K562 (cell line): ENCODE data around the gene LMNA. TPM values are rescaled to one million over a fixed set of nuclear protein-coding genes. Genes with fewer than 3 reads are reported as not detected.

ENCODE experiments used
- CTBP1 ChIP-seq: fragments of 450-650 bp; IDR thresholded peaks from 2 replicates; pipeline ENCODE4 v1.6.1; 2016; ENCODE audit warnings: borderline replicate concordance
- ILF3 ChIP-seq: fragments of 450-650 bp; IDR thresholded peaks from 2 replicates; pipeline ENCODE4 v1.6.1; 2018; ENCODE audit warnings: antibody characterized with exemption, mild to moderate bottlenecking, moderate library complexity, borderline replicate concordance
- LCOR ChIP-seq: sonication (generic); formaldehyde crosslinking; IDR thresholded peaks from 2 replicates; pipeline ENCODE4 v1.8.0; 2022; ENCODE audit warnings: mild to moderate bottlenecking, missing genetic modification reagents
- MGA ChIP-seq: fragments of 450-650 bp; IDR thresholded peaks from 2 replicates; pipeline ENCODE4 v1.6.1; 2016; ENCODE audit warnings: mild to moderate bottlenecking, moderate library complexity
- MYNN ChIP-seq, 2 experiments: sonication (generic); formaldehyde crosslinking in 1 of 2; IDR thresholded peaks; 2 replicates each; pipeline versions ENCODE4 v1.5.0 to v1.6.1; 2016 to 2020; ENCODE audit warnings: antibody characterized with exemption in 1 of 2, missing genetic modification reagents in 1 of 2
- SMARCE1 ChIP-seq: fragments of 450-650 bp; IDR thresholded peaks from 2 replicates; pipeline ENCODE4 v1.7.1; 2016; ENCODE audit warnings: mild to moderate bottlenecking
- SNAPC5 ChIP-seq: fragments of 250-450 bp; sonication (Bioruptor Pico); IDR thresholded peaks from 2 replicates; pipeline ENCODE4 v1.8.0; 2021; ENCODE audit warnings: moderate library complexity, mild to moderate bottlenecking, inconsistent platforms
- STAG1 ChIP-seq: sonication (generic); formaldehyde crosslinking; IDR thresholded peaks from 2 replicates; pipeline ENCODE4 v1.5.0; 2020; ENCODE audit warnings: missing genetic modification reagents, borderline replicate concordance
- ZNF655 ChIP-seq: fragments of 250-450 bp; sonication (Bioruptor Pico); IDR thresholded peaks from 2 replicates; pipeline ENCODE4 v1.5.0; 2021
- polyA plus RNA-seq, 8 experiments: library from polyadenylated mRNA; depleted of rRNA in 4 of 8; stranded (reverse) in 5 of 8; unstranded in 3 of 8; fragments of >200 nt; fragmentation: Nextera tagmentation in 2 of 8; fragmentation: Illumina TruSeq in 1 of 8; extraction: Ambion mirVana in 2 of 8; extraction: Trizol in 1 of 8; gene quantifications; 2 replicates each; pipeline versions ENCODE4 v1.2.1 to v1.2.3, GENCODE V29; 2011 to 2014; ENCODE audit warnings: inconsistent platforms in 1 of 8, missing spikeins in 1 of 8
- total RNA-seq, 7 experiments: library from RNA; depleted of rRNA in 6 of 7; stranded (reverse); fragments of >200 nt in 6 of 7; fragmentation: Illumina TruSeq in 2 of 7; extraction: Trizol in 2 of 7; gene quantifications; 2 replicates each; pipeline versions ENCODE4 v1.2.1 to v1.2.3, GENCODE V29; 2011 to 2021; ENCODE audit warnings: low replicate concordance in 1 of 7
- TF ChIP-seq, protein P1 (sequence below): fragments of 450-650 bp; IDR thresholded peaks from 2 replicates; pipeline ENCODE4 v1.6.1; 2016; ENCODE audit warnings: missing biosample characterization, missing genetic modification characterization
- TF ChIP-seq, protein P2 (sequence below): fragments of 450-650 bp; IDR thresholded peaks from 2 replicates; pipeline ENCODE4 v1.6.1; 2017; ENCODE audit warnings: mild to moderate bottlenecking, moderate library complexity

Gene LMNA
- total and polyA plus RNA-seq, 9 of the 15 experiments (the other 6 are each of a cell fraction or from before 2014, with no cell fraction given): 1.00 to 347 (median 88.2) TPM

DNA sequence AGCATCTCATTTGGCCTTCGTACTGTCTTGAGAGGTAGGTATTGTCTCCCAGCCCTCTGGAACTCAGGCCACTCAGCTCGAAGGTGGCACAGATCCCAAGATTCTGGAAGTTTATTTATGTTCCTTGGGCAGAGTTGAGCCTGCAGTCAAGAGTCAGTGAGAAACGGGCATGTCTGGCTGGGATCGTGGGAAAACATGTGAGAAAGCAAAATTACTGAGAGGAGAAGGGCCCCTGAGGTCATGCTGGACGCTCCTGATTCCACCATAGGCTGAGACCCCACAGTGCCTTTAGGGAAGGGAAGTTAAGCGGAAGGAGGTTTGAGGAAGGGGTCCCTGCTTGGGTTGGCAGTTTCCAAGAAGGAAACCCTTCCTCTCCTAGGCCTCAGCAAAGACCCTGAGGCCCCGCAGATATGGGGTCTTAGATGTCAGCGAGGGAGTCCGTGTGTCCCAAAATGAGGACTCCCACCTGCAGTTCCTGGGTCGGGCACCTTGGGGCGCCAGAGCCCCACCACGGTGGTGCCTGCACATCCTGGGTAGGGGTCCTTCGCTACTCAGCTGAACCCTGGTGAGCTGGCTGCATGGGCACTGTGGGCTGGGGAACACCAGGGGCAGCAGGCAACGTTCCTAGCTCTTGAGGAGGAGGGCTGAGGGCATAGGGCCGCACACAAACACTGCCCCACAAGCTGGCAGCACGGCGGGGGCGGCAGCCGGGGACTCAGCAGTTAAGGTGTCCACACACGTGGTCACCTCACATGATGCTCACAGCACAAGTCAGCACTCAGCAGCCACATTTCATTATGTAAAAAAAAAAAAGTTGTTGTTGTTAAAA lies 26.6 kb downstream of the LMNA start (continued):
- TF ChIP-seq, protein P1, sequence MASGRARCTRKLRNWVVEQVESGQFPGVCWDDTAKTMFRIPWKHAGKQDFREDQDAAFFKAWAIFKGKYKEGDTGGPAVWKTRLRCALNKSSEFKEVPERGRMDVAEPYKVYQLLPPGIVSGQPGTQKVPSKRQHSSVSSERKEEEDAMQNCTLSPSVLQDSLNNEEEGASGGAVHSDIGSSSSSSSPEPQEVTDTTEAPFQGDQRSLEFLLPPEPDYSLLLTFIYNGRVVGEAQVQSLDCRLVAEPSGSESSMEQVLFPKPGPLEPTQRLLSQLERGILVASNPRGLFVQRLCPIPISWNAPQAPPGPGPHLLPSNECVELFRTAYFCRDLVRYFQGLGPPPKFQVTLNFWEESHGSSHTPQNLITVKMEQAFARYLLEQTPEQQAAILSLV (tag): no peak
- no peak for TF ChIP-seq SNAPC5 (CRISPR knock-in tag)
- TF ChIP-seq MGA: no peak
- peak; percentile 89 for TF ChIP-seq STAG1
- TF ChIP-seq ZNF655 (CRISPR knock-in tag): no peak
- no peak for TF ChIP-seq LCOR (CRISPR knock-in tag)
- peak; percentile 17; the same call in 1 of the 2 replicates for TF ChIP-seq ILF3
- TF ChIP-seq CTBP1: no peak
- TF ChIP-seq, protein P2, sequence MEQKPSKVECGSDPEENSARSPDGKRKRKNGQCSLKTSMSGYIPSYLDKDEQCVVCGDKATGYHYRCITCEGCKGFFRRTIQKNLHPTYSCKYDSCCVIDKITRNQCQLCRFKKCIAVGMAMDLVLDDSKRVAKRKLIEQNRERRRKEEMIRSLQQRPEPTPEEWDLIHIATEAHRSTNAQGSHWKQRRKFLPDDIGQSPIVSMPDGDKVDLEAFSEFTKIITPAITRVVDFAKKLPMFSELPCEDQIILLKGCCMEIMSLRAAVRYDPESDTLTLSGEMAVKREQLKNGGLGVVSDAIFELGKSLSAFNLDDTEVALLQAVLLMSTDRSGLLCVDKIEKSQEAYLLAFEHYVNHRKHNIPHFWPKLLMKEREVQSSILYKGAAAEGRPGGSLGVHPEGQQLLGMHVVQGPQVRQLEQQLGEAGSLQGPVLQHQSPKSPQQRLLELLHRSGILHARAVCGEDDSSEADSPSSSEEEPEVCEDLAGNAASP: no peak
- no peak for TF ChIP-seq SMARCE1
- TF ChIP-seq MYNN (IDR thresholded peaks at IDR 0.05): peak; percentile 48
- no peak for TF ChIP-seq MYNN (CRISPR knock-in tag; IDR thresholded peaks at IDR 0.05)
